HepG2 (cell line): ENCODE results near the gene METTL26. TPM values are rescaled to one million over a fixed set of nuclear protein-coding genes. Genes with fewer than 3 reads are reported as not detected.

Experiments
- ATF7-NPFF ChIP-seq: sonication (generic); formaldehyde crosslinking; IDR thresholded peaks from 2 replicates; pipeline ENCODE4 v1.8.1; 2023; ENCODE audit warnings: mild to moderate bottlenecking, low read depth, missing genetic modification reagents, moderate library complexity
- HNF4G ChIP-seq, 2 experiments: sonication (generic) in 1 of 2; formaldehyde crosslinking in 1 of 2; IDR thresholded peaks; 2 replicates each; pipeline versions ENCODE4 v1.4.0 to v1.6.1; 2011 to 2020; ENCODE audit warnings: borderline replicate concordance in 2 of 2, low read depth in 2 of 2, mild to moderate bottlenecking in 2 of 2, low read length in 1 of 2, missing genetic modification reagents in 1 of 2, moderate library complexity in 1 of 2
- IKZF1 ChIP-seq: fragments of 450-650 bp; IDR thresholded peaks from 2 replicates; pipeline ENCODE4 v1.7.1; 2016
- KDM4B ChIP-seq: sonication (generic); formaldehyde crosslinking; IDR thresholded peaks from 2 replicates; pipeline ENCODE4 v1.4.0; 2020; ENCODE audit warnings: missing genetic modification reagents
- NR2F2 ChIP-seq: IDR thresholded peaks from 2 replicates; pipeline ENCODE4 v1.6.1; 2012; ENCODE audit warnings: low read depth, inconsistent platforms, borderline replicate concordance
- PTBP1 ChIP-seq: fragments of 200-400 bp; formaldehyde crosslinking; IDR thresholded peaks from 2 replicates; pipeline ENCODE4 v1.6.1; 2018; ENCODE audit warnings: low read length, low read depth; ENCODE audit not compliant: poor library complexity, severe bottlenecking
- SMAD9 ChIP-seq: sonication (generic); formaldehyde crosslinking; IDR thresholded peaks from 2 replicates; pipeline ENCODE4 v1.5.1; 2020; ENCODE audit warnings: mild to moderate bottlenecking, missing genetic modification reagents
- ZFP37 ChIP-seq: sonication (generic); formaldehyde crosslinking; IDR thresholded peaks from 2 replicates; pipeline ENCODE4 v1.4.0; 2020; ENCODE audit warnings: missing genetic modification reagents, borderline replicate concordance
- ZNF207 ChIP-seq: fragments of 450-650 bp; IDR thresholded peaks from 2 replicates; pipeline ENCODE4 v1.6.1; 2016; ENCODE audit warnings: antibody characterized with exemption, borderline replicate concordance
- ZNF235 ChIP-seq: sonication (generic); formaldehyde crosslinking; IDR thresholded peaks from 2 replicates; pipeline ENCODE4 v1.8.1; 2023; ENCODE audit warnings: mild to moderate bottlenecking, missing genetic modification reagents, borderline replicate concordance
- ZNF484 ChIP-seq: sonication (generic); formaldehyde crosslinking; IDR thresholded peaks from 2 replicates; pipeline ENCODE4 v1.5.1; 2020; ENCODE audit warnings: mild to moderate bottlenecking, low read depth, missing genetic modification reagents, borderline replicate concordance
- ZNF713 ChIP-seq: sonication (generic); formaldehyde crosslinking; IDR thresholded peaks from 2 replicates; pipeline ENCODE4 v1.4.0; 2020; ENCODE audit warnings: mild to moderate bottlenecking, missing genetic modification reagents
- ZNF879 ChIP-seq: sonication (generic); formaldehyde crosslinking; IDR thresholded peaks from 2 replicates; pipeline ENCODE4 v1.8.1; 2023; ENCODE audit warnings: missing genetic modification reagents
- polyA plus RNA-seq, 8 experiments: library from polyadenylated mRNA; depleted of rRNA in 3 of 8; stranded (reverse) in 7 of 8; unstranded in 1 of 8; fragments of >200 nt; fragmentation: Illumina TruSeq in 4 of 8; extraction: Trizol in 4 of 8; gene quantifications; 2 replicates each; pipeline versions ENCODE4 v1.2.1 to v1.2.3, GENCODE V29; 2011 to 2016; ENCODE audit warnings: low read depth in 4 of 8, missing spikeins in 1 of 8, mixed read lengths in 1 of 8; ENCODE audit not compliant: insufficient read depth in 1 of 8
- total RNA-seq, 5 experiments: library from RNA; depleted of rRNA; stranded (reverse); fragments of >200 nt; fragmentation: Illumina TruSeq; extraction: Trizol; gene quantifications; 2 replicates each; pipeline ENCODE4 v1.2.3, GENCODE V29; 2016; ENCODE audit warnings: low read depth in 1 of 5
- TF ChIP-seq, protein P1 (sequence below): sonication (generic); formaldehyde crosslinking; IDR thresholded peaks from 2 replicates; pipeline ENCODE4 v1.9.0; 2021; ENCODE audit warnings: mild to moderate bottlenecking, missing genetic modification reagents
- TF ChIP-seq, protein P2 (sequence below): sonication (generic); formaldehyde crosslinking; IDR thresholded peaks from 2 replicates; pipeline ENCODE4 v1.4.0; 2020; ENCODE audit warnings: missing genetic modification reagents
- TF ChIP-seq, protein P3 (sequence below): sonication (generic); formaldehyde crosslinking; IDR thresholded peaks from 2 replicates; pipeline ENCODE4 v1.8.0; 2022; ENCODE audit warnings: mild to moderate bottlenecking, missing genetic modification reagents, moderate library complexity
- TF ChIP-seq, protein P4 (sequence below): sonication (generic); formaldehyde crosslinking; IDR thresholded peaks from 2 replicates; pipeline ENCODE4 v1.5.0; 2020; ENCODE audit warnings: missing genetic modification reagents

METTL26 gene
- total and polyA plus RNA-seq, 2 of the 13 experiments (the other 11 are each of a cell fraction or from before 2014, with no cell fraction given), result 65.5 to 70.1 TPM

DNA sequence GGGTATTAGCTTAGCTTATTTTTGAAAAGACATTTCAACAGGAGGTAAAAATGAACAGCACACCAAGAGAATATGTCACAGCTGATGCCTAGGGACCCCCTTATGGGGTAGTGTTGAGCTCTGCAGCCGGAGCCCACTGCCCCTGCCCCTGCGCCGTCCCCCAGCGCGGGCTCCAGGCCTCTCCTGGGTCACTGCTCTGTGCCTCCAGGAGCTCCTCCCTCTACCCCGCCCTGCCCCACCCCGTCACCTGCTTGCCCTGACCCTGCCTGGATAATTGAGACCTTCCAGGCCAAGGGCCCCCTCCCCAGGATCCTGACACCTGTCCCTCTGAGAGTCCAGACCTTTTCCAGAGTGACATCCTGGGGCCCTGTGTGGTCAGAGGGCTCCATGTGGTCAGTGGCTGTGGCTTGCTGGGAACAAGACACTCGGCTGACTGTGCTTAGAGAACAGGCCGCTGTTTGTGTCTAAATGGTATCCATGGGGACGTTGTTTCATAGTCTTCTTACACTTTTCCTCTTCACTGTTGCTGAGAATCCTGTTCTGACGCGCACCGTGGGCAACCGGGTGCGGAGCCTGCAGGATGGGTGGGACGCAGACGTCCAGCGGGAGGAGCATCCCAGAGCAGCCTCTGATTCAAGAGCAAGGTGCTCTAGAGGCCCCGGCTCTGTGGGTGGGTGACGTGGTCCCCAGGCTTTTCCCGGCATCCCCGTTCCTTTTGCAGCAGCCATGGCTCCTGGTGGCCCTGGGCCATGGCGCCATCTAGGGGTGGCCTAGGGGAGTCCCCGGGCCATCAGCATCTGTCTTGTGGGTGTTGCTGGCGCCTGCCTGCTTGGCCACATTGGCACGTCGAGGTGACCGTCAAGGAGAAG, 25.4 kb downstream of the METTL26 start (continued):
- TF ChIP-seq HNF4G (IDR thresholded peaks at IDR 0.05; ENCODE audit: borderline replicate concordance, low read depth, low read length) (no peak), HNF4G (CRISPR knock-in tag; IDR thresholded peaks at IDR 0.05; ENCODE audit: borderline replicate concordance, low read depth) (no peak), PTBP1 (no peak), ZNF207 (no peak), SMAD9 (no peak), ZNF235 (CRISPR knock-in tag) (no peak), KDM4B (CRISPR knock-in tag) (peak; percentile 20; the same call in 1 of the 2 replicates), ZNF713 (no peak), ATF7-NPFF (CRISPR knock-in tag) (no peak), IKZF1 (no peak), NR2F2 (0 out of 2 replicates have a peak, but pooled peaks have one; percentile 15), ZNF484 (CRISPR knock-in tag) (no peak), ZNF879 (CRISPR knock-in tag) (no peak), ZFP37 (CRISPR knock-in tag) (no peak)
- TF ChIP-seq, protein P1, sequence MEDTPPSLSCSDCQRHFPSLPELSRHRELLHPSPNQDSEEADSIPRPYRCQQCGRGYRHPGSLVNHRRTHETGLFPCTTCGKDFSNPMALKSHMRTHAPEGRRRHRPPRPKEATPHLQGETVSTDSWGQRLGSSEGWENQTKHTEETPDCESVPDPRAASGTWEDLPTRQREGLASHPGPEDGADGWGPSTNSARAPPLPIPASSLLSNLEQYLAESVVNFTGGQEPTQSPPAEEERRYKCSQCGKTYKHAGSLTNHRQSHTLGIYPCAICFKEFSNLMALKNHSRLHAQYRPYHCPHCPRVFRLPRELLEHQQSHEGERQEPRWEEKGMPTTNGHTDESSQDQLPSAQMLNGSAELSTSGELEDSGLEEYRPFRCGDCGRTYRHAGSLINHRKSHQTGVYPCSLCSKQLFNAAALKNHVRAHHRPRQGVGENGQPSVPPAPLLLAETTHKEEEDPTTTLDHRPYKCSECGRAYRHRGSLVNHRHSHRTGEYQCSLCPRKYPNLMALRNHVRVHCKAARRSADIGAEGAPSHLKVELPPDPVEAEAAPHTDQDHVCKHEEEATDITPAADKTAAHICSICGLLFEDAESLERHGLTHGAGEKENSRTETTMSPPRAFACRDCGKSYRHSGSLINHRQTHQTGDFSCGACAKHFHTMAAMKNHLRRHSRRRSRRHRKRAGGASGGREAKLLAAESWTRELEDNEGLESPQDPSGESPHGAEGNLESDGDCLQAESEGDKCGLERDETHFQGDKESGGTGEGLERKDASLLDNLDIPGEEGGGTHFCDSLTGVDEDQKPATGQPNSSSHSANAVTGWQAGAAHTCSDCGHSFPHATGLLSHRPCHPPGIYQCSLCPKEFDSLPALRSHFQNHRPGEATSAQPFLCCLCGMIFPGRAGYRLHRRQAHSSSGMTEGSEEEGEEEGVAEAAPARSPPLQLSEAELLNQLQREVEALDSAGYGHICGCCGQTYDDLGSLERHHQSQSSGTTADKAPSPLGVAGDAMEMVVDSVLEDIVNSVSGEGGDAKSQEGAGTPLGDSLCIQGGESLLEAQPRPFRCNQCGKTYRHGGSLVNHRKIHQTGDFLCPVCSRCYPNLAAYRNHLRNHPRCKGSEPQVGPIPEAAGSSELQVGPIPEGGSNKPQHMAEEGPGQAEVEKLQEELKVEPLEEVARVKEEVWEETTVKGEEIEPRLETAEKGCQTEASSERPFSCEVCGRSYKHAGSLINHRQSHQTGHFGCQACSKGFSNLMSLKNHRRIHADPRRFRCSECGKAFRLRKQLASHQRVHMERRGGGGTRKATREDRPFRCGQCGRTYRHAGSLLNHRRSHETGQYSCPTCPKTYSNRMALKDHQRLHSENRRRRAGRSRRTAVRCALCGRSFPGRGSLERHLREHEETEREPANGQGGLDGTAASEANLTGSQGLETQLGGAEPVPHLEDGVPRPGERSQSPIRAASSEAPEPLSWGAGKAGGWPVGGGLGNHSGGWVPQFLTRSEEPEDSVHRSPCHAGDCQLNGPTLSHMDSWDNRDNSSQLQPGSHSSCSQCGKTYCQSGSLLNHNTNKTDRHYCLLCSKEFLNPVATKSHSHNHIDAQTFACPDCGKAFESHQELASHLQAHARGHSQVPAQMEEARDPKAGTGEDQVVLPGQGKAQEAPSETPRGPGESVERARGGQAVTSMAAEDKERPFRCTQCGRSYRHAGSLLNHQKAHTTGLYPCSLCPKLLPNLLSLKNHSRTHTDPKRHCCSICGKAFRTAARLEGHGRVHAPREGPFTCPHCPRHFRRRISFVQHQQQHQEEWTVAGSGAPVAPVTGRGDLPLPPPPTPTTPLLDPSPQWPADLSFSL (CRISPR knock-in tag), result no peak
- TF ChIP-seq, protein P2, sequence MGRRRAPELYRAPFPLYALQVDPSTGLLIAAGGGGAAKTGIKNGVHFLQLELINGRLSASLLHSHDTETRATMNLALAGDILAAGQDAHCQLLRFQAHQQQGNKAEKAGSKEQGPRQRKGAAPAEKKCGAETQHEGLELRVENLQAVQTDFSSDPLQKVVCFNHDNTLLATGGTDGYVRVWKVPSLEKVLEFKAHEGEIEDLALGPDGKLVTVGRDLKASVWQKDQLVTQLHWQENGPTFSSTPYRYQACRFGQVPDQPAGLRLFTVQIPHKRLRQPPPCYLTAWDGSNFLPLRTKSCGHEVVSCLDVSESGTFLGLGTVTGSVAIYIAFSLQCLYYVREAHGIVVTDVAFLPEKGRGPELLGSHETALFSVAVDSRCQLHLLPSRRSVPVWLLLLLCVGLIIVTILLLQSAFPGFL (CRISPR knock-in tag), result no peak
- TF ChIP-seq, protein P3, sequence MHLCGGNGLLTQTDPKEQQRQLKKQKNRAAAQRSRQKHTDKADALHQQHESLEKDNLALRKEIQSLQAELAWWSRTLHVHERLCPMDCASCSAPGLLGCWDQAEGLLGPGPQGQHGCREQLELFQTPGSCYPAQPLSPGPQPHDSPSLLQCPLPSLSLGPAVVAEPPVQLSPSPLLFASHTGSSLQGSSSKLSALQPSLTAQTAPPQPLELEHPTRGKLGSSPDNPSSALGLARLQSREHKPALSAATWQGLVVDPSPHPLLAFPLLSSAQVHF (CRISPR knock-in tag), result no peak
- TF ChIP-seq, protein P4, sequence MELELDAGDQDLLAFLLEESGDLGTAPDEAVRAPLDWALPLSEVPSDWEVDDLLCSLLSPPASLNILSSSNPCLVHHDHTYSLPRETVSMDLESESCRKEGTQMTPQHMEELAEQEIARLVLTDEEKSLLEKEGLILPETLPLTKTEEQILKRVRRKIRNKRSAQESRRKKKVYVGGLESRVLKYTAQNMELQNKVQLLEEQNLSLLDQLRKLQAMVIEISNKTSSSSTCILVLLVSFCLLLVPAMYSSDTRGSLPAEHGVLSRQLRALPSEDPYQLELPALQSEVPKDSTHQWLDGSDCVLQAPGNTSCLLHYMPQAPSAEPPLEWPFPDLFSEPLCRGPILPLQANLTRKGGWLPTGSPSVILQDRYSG (CRISPR knock-in tag), result no peak
